T-helper 1 cell (primary cell): ENCODE measurements around the gene SEMA3D.

Experiments used
- DNase-seq, 5 donors: peaks; one replicate each; pipeline ENCODE4 v3.0.0-alpha.2; 2012 to 2020

Gene SEMA3D

GRCh38 chr7:85183296-85183695 lies 3.6 kb downstream of the SEMA3D start:
- DNase-seq: no peak

DNA sequence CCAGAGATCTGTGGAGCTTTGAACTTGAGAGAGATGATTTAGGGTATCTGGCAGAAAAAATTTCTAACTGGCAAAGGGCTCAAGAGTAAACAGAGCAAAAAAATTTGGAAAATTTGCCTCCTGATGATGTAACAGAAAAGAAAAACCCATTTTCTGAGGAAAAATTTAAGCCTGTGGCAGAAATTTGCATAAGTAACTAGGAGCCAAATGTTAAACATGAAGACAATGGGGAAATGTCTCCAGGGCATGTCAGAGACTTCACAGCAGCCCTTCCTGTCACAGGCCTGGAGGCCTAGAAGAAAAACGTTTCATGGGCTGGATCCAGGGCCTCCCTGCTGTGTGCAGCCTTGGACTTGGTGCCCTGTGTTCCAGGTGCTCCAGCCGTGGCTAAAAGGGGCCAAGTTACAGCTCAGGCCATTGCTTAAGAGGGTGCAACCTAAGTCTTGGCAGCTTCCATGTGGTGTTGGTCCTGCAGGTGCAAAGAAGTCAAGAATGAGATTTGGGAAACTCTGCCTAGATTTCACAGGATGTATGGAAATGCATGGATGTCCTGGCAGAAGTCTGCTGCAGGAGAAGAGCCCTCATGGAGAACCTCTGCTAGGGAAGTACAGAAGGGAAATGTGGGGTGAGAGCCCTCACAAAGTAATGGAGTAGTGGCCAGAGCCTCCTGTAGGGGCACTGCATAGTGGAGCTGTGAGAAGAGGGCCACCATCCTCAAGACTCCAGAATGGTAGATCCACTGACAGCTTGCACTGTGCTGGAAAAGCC lies 8.1 kb downstream of the SEMA3D start:
- no peak for DNase-seq

DNA sequence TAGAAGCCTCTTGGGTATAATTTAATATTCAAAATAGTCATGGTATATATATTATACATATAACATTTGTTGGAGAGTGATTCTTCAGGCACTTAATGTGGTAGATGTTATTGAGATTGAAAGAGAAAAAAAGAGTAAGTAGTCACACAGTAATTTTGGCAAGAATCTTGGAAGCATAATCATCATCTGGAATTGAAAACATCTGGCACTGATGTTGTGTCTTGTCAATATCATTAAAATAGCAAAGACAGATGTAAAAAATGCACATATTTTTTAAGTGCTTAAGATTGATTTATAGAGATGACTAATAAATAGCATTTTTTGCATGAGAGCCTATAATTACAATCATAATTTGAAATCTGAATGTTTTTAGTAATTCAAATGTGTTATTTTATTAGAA lies 9.5 kb downstream of the SEMA3D start:
- DNase-seq: no peak

- no peak for DNase-seq
Observed at GRCh38 chr7:85176197-85176596, 10.7 kb downstream of the SEMA3D start.

GRCh38 chr7:85175217-85175616 lies 11.6 kb downstream of the SEMA3D start:
- no peak for DNase-seq

GRCh38 chr7:85172530-85172941 lies 14.3 kb downstream of the SEMA3D start:
- DNase-seq: no peak

GRCh38 chr7:85167636-85168035 lies 19.2 kb downstream of the SEMA3D start:
- no peak for DNase-seq

GRCh38 chr7:85165263-85165662 lies 21.6 kb downstream of the SEMA3D start:
- DNase-seq: no peak

- DNase-seq: no peak
Observed at GRCh38 chr7:85164376-85164775, 22.5 kb downstream of the SEMA3D start.

DNA sequence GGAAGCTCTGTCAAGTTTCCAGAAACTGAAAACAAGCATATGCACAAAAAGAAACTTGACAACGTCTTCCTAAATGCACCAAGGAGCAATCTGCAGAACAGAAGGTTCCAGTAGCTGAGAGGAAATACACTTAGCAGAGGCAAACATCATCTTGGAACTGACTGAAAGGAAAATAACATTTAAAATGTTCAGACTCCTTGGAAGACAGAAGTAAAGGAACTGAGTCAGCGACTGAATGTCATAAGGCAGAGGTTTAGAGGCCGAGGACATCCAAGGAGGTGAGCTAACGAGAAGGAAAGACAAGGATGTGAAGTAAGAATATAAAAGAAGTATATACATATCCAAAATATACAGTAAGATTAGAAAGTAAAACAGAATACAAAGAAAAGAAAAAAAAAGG lies 24.1 kb downstream of the SEMA3D start:
- no peak for DNase-seq

GRCh38 chr7:85160223-85160622 lies 26.6 kb downstream of the SEMA3D start:
- peak in 1 of 5 donors; percentile 1 for DNase-seq

GRCh38 chr7:85159003-85159402 lies 27.9 kb downstream of the SEMA3D start:
- DNase-seq: no peak

GRCh38 chr7:85156661-85157208 lies 30.1 kb downstream of the SEMA3D start:
- no peak for DNase-seq

GRCh38 chr7:85154282-85154937 lies 32.4 kb downstream of the SEMA3D start:
- no peak for DNase-seq

GRCh38 chr7:85153715-85154114 lies 33.1 kb downstream of the SEMA3D start:
- DNase-seq: no peak

- no peak for DNase-seq
Observed at GRCh38 chr7:85150624-85151023, 36.2 kb downstream of the SEMA3D start.

DNA sequence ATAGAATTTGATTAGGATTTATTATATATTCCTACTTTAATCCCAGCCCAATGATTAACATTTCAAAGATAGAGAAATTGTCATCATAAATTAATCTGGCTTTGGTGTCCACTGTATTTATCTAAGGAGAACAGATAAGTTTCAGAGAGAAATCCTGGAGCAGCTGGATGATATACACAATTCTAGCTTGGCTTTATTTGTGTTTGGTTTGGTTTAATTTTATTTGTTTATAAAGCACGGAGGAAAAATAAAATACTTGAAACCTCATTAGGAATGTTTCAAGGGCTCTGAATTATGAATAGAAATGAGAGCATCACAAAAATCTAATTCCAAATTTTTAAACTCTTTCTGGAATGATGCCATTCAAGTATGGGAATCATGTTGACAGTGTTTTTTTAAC lies 42.1 kb downstream of the SEMA3D start:
- no peak for DNase-seq

DNA sequence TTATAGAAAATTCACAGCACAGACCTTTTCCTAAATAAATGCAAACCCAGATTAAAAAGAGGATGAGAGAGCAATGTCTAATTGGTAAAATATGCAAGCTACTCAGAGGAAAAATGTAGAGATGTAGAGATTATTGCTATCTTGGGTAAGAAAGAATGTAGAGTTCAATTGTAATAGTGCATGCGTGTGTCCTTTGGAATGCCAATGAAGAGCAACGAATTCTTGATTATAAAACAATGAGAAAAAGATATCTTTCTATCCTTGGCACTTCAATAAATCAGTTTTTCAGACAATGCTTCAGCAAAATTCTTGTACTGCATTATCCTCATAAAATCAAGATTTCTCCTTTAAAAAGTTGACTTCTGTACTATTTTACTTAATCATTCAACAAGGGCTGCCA lies 50.9 kb downstream of the SEMA3D start:
- no peak for DNase-seq

- DNase-seq: no peak
Observed at GRCh38 chr7:85133560-85133959, 53.3 kb downstream of the SEMA3D start.

GRCh38 chr7:85133006-85133405 lies 53.9 kb downstream of the SEMA3D start:
- no peak for DNase-seq

DNA sequence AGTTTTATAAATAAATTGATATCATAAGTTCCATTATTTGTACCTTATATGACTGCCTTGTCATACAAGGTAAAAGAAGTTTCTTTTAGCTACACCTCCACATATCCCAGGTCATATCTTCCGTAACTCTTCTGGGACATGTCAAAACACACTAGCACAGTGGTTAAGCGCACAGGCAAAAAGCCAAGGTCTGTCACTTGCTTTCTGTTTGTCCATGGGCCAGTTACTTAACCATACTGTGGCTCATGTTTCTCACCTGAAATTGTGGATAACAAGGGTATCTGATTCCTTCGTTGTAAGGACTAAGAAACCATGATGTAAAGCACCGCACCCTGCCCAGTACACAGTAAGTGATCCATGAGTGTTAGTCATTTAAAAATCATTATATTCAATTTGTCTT lies 56.2 kb downstream of the SEMA3D start:
- DNase-seq: no peak

DNA sequence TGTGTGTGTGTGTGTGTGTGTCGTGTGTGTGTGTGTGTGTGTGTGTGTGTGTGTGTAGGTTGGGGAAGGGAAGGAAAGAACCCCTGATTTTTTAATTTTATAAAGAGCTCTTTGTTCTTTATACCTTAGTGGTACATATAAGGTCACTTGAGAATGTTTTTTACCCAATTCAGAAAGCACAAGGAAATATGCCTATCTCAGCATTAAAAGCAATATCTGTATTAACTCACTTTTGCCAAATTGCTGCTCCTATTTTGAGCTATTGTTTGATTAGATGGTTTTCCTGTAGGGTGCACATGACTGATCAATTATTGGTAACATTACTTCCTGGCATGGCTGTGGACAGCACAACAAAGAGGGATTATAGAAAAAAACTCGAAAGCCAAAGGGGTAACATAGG lies 60.5 kb downstream of the SEMA3D start:
- DNase-seq: no peak

- no peak for DNase-seq
Observed at GRCh38 chr7:85125651-85126131, 61.2 kb downstream of the SEMA3D start.

DNA sequence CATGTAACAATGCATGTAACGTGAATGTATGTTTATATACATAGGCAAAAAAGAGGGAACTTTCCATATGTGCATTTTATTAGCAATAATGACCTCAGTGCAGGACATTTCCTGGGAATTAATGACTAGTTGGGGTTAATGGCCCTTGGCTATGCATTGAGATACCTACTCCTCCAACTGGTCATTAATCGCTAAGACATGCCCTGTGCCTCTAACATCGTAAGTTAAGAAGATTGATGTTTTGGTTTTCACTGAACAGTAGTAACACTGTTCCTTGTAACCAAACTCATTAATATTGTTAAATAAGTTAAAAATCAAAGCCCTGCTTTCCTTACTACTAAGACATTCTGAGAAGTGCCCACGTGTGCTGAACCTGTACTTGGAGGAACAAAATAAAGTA lies 61.7 kb downstream of the SEMA3D start:
- DNase-seq: no peak
